Smooth muscle cell (in vitro differentiated cells): Measurements from ENCODE around the gene AP4S1. TPM values are rescaled to one million over a fixed set of nuclear protein-coding genes. Genes with fewer than 3 reads are reported as not detected.

Experiments used
- DNase-seq: peaks from one replicate; lab custom pipeline; 2025; ENCODE audit not compliant: unreplicated experiment; lab: John Stamatoyannopoulos, UW
- H2AFZ ChIP-seq: fragments of 200-600 bp; sonication (generic); 2 replicates; pipeline ENCODE4 v1.6.0; 2016; ENCODE audit warnings: antibody characterized with exemption, low read depth, mild to moderate bottlenecking
- H3F3A ChIP-seq: fragments of 200-600 bp; sonication (generic); 2 replicates; pipeline ENCODE4 v1.6.0; 2017; ENCODE audit warnings: antibody characterized with exemption, low read depth
- H3K27ac ChIP-seq: fragments of 200-600 bp; sonication (generic); 2 replicates; pipeline ENCODE4 v1.5.1; 2016; ENCODE audit warnings: low read depth, mild to moderate bottlenecking
- H3K27me3 ChIP-seq: fragments of 200-600 bp; sonication (generic); 2 replicates; pipeline ENCODE4 v1.6.1; 2016; ENCODE audit warnings: low read depth, mild to moderate bottlenecking
- H3K36me3 ChIP-seq: fragments of 200-600 bp; sonication (generic); 2 replicates; pipeline ENCODE4 v1.5.1; 2016; ENCODE audit warnings: low read depth
- H3K4me1 ChIP-seq: fragments of 200-600 bp; sonication (generic); 2 replicates; pipeline ENCODE4 v1.5.1; 2016; ENCODE audit warnings: low read depth
- H3K4me2 ChIP-seq: fragments of 200-600 bp; sonication (generic); 2 replicates; pipeline ENCODE4 v1.6.0; 2016; ENCODE audit warnings: mild to moderate bottlenecking
- H3K4me3 ChIP-seq: fragments of 200-600 bp; sonication (generic); 2 replicates; pipeline ENCODE4 v1.5.1; 2016; ENCODE audit warnings: mild to moderate bottlenecking
- H3K79me2 ChIP-seq: fragments of 200-600 bp; sonication (generic); 2 replicates; pipeline ENCODE4 v1.6.0; 2016; ENCODE audit warnings: low read depth, mild to moderate bottlenecking
- H3K9ac ChIP-seq: fragments of 200-600 bp; sonication (generic); 2 replicates; pipeline ENCODE4 v1.6.0; 2016; ENCODE audit warnings: low read depth
- H3K9me3 ChIP-seq: fragments of 200-600 bp; sonication (generic); replicated peaks from 2 replicates; pipeline ENCODE4 v1.5.1; 2016; ENCODE audit warnings: low read depth
- H4K20me1 ChIP-seq: fragments of 200-600 bp; sonication (generic); 2 replicates; pipeline ENCODE4 v1.6.0; 2016; ENCODE audit warnings: low read depth
- WGBS: methylation state at CpG from one replicate; pipeline ENCODE4 v1.1.7; 2016; ENCODE audit warnings: low lambda C conversion rate; 5-methylcytosine and 5-hydroxymethylcytosine counted together
- polyA plus RNA-seq: library from polyadenylated mRNA; unstranded; fragments of >200 nt; fragmentation: Nextera tagmentation; extraction: Ambion mirVana; gene quantifications from 2 replicates; pipeline ENCODE4 v1.2.1, GENCODE V29; 2016
- total RNA-seq: library from RNA; depleted of rRNA; stranded (reverse); fragments of >200 nt; gene quantifications from 2 replicates; pipeline ENCODE4 v1.2.3, GENCODE V29; 2014
- TF ChIP-seq, protein P1 (sequence below): fragments of 200-600 bp; sonication (generic); IDR thresholded peaks from 2 replicates; pipeline ENCODE4 v1.5.1; 2017; ENCODE audit warnings: borderline replicate concordance, mild to moderate bottlenecking, antibody characterized with exemption; ENCODE audit not compliant: insufficient read depth, poor library complexity, severe bottlenecking

Gene AP4S1
- total and polyA plus RNA-seq, 2 experiments from 2014 or later = 4.1 to 7.6 TPM

DNA sequence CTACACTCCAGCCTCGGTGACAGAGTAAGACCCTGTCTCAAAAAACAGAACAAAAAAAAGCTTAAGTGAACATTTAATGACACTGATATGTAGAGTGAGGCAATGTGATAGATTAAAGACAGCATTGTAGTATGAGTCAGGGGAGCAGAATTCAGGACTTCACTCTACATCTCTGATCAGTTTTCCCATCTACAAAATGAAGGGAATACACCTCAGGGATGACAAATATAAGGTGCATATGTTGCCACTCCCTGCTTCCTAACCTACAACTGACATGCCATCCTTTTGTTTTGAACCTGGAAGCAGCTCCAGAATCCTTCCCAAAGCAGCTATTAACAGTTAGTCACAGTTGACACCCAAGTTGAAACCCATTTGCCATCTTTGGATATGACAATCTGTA lies 31.6 kb downstream of the AP4S1 start:
- Histone ChIP-seq H3F3A (no peaks in the 10 kb centered on the region), H3K79me2 (no peaks in the 10 kb centered on the region), H3K4me3 (no peak overlapping the region), H3K9ac (no peak overlapping the region), H3K9me3 (no peaks in the 10 kb centered on the region), H3K4me1 (peaks cover 19% of the 10 kb centered on the region), H3K27ac (no peak overlapping the region), H3K27me3 (no peaks in the 10 kb centered on the region), H4K20me1 (peaks cover 22% of the 10 kb centered on the region), H3K36me3 (no peaks in the 10 kb centered on the region), H3K4me2 (no peak overlapping the region), H2AFZ (no peak overlapping the region)
- TF ChIP-seq, protein P1, sequence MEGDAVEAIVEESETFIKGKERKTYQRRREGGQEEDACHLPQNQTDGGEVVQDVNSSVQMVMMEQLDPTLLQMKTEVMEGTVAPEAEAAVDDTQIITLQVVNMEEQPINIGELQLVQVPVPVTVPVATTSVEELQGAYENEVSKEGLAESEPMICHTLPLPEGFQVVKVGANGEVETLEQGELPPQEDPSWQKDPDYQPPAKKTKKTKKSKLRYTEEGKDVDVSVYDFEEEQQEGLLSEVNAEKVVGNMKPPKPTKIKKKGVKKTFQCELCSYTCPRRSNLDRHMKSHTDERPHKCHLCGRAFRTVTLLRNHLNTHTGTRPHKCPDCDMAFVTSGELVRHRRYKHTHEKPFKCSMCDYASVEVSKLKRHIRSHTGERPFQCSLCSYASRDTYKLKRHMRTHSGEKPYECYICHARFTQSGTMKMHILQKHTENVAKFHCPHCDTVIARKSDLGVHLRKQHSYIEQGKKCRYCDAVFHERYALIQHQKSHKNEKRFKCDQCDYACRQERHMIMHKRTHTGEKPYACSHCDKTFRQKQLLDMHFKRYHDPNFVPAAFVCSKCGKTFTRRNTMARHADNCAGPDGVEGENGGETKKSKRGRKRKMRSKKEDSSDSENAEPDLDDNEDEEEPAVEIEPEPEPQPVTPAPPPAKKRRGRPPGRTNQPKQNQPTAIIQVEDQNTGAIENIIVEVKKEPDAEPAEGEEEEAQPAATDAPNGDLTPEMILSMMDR = no peak
- 75% methylated on average over 1 of the region's 1 CpG for whole genome bisulfite sequencing
- no peak for DNase-seq

DNA sequence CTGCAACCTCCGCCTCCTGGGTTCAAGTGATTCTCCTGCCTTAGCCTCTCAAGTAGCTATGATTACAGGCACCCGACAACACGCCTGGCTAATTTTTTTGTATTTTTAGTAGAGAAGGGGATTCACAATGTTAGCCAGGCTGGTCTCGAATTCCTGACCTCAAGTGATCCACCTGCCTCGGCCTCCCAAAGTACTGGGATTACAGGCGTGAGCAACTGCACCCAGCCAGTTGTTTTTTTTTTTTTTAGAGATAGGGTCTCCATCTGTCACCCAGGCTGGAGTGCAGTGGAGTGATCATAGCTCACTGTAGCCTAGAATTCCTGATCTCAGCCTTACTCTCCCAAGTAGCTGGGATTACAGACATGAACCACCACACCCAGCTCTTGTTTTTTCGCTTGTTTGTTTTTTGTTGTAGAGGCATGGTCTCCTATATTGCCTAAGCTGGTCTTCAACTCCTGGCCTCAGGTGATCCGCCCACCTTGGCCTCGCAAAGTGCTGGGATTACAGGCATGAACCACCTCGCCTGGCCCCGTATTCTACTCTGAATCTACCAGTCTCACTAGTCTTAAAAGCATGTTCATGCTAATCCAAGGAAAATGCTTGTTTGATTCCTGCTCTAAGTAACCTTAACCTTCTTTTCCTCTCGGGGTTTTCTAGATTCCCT lies 32.4 kb downstream of the AP4S1 start:
- WGBS = 95% methylated on average over 12 of the region's 12 CpGs

DNA sequence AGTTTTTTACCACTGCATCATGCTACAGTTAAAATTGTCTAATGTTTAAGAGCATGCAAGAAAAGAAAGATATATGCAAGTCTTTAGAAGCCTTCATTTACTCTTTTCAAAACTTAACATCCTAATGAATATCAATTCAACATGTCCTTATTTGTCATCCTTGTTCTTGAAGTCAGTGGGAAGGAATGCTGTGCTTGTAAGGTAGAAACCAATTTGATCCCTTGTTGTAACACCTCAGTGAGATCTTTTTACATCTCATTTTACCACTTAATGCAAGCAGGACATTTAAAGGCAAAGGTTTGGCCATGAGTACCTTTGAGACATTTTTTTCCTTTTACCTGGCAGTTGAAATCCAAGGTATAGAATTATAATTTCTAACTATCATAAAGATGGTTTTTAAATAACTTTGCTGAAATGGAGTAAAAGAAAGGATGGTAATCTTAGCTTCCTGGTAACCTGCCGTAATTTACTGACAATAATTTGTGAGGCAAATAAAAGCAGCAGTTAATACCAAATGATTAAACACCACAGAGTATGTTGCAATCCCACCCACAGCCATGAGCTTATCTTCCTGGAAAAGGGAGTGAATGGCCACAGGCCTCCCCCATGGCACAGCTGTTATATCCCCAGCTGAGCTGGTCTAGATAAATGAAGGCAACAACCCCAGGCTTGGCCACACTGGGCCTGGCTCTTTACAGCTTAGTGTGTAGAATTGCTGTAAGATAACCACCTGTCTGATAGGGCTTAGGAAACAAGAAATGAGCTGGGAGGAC lies 33.9 kb downstream of the AP4S1 start:
- Histone ChIP-seq H3F3A (no peaks in the 10 kb centered on the region), H3K27ac (peak overlapping the region; percentile 40), H3K4me2 (peak overlapping the region; percentile 64), H3K27me3 (no peaks in the 10 kb centered on the region), H2AFZ (no peak overlapping the region), H3K9ac (no peak overlapping the region), H4K20me1 (peaks cover 22% of the 10 kb centered on the region), H3K79me2 (no peaks in the 10 kb centered on the region), H3K9me3 (no peaks in the 10 kb centered on the region), H3K4me3 (no peak overlapping the region), H3K4me1 (peaks cover 19% of the 10 kb centered on the region), H3K36me3 (no peaks in the 10 kb centered on the region)
- TF ChIP-seq, protein P1 = no peak
- DNase-seq = no peak
- 28% methylated on average over 1 of the region's 1 CpG for WGBS

More for the DNA sequence above, 32.4 kb downstream of the AP4S1 start:
- Histone ChIP-seq H3K36me3 (no peaks in the 10 kb centered on the region), H3K79me2 (no peaks in the 10 kb centered on the region), H3K9me3 (no peaks in the 10 kb centered on the region), H3K4me1 (peaks cover 19% of the 10 kb centered on the region), H4K20me1 (peaks cover 22% of the 10 kb centered on the region), H3F3A (no peaks in the 10 kb centered on the region), H3K9ac (no peak overlapping the region), H3K4me3 (no peak overlapping the region), H3K27me3 (no peaks in the 10 kb centered on the region), H3K27ac (no peak overlapping the region), H3K4me2 (no peak overlapping the region), H2AFZ (no peak overlapping the region)
- TF ChIP-seq, protein P1 = no peak
- DNase-seq = no peak
